NCI-H524 treated with DMSO at 0.1 percent for 48 hours (cell line): Measurements from ENCODE around the gene ETNK2.
"Not testable (repeated sequence)": the region's sequence is repeated elsewhere in the genome, so short reads cannot be mapped to it uniquely, and the experiment has no call there.

Experiments
- DNase-seq: peaks from one replicate; lab custom pipeline; 2025; lab: John Stamatoyannopoulos, UW

The ETNK2 gene

GRCh38 chr1:204098683-204099082 lies 53.2 kb downstream of the ETNK2 start:
- DNase-seq = no peak

GRCh38 chr1:204096931-204097330 lies 54.9 kb downstream of the ETNK2 start:
- no peak for DNase-seq

GRCh38 chr1:204094856-204095634 lies 56.8 kb downstream of the ETNK2 start:
- no peak for DNase-seq

DNA sequence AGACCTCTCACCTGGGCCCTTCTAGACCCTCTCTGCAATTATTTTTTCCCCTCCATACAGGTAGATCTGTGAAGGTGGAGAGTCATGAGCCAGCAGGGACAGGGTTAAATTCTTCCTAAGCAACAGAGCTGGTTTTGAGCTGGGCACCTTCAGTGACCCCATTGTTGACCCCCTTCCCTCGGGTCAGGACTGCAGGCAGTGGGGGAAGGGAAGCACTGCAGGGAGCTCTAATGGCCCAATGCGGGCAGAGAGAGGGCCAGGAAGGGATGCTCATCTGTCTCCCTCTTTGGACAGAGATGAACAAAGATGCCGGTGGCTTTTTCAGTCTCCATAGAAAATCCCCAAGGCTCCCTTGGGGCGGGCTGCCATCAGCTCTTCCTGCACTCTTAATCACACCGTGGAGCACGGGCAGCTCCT lies 57.5 kb downstream of the ETNK2 start:
- no peak for DNase-seq

DNA sequence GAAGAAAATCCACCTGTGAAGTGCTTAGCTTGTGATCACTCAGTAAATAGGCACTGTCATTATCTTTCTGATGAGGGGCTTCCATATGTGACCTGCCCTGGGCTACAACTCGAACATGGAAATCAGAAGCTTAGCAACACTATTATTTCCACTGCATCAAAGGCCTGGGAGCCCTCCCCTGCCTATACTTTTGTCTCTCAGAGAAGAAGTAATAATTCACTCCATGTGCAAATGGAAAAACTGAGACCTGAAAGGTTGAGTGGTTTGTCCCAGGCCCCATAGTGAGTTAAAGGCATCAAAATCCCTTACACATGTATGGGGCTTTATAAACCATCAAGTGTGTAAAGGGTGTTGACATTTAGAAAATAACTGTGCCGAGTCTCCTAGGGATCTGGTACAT lies 58.1 kb downstream of the ETNK2 start:
- no peak for DNase-seq

- DNase-seq = no peak
Measured at GRCh38 chr1:204093421-204093717, 58.5 kb downstream of the ETNK2 start.

- DNase-seq = no peak
Measured at GRCh38 chr1:204092632-204093420, 59.0 kb downstream of the ETNK2 start.

DNA sequence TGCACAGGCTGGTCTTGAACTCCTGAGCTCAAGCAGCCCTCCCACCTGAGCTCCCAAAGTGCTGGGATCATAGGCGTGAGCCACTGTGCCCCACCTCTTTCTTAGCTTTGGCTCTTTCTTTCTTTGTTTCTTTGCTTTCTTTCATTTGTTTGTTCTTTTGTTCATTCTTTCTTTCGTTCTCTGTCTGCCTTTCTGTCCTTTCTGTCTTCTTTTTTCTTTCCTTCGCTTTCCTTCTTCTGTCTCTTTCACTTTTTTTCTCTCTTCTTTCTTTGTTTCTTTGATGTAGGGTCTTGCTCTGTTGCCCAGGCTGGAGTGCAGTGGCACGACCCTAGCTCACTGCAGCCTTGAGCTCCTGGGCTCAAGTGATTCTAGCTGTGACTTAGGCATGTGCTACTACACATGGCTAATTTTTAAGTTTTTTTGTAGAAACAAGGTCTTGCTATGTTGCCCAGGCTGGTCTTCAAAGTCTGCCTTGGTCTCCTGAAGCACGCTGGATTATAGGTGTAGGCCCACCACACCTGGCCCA lies 60.0 kb downstream of the ETNK2 start:
- DNase-seq = no peak

DNA sequence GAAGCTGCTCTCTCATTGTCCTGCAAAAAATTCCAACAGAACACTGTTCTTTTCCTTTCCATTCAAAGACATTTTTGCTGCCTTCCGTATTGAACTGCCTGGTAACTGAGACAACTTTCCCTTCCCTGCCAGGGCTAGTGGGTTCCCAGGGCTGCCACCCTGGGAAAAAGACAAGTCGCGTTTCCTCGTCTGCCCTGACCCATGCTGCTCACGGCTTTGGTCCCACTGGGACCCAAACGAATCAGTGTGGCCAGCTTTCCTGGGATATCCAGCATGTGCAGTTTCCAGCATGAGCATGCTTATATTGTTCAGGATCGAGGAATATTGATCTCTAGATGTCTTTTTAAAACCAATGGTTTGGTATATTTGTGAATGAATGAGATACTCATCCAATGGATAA lies 60.8 kb downstream of the ETNK2 start:
- DNase-seq = no peak

GRCh38 chr1:204090132-204090531 lies 61.7 kb downstream of the ETNK2 start:
- not testable (repeated sequence) for DNase-seq

DNA sequence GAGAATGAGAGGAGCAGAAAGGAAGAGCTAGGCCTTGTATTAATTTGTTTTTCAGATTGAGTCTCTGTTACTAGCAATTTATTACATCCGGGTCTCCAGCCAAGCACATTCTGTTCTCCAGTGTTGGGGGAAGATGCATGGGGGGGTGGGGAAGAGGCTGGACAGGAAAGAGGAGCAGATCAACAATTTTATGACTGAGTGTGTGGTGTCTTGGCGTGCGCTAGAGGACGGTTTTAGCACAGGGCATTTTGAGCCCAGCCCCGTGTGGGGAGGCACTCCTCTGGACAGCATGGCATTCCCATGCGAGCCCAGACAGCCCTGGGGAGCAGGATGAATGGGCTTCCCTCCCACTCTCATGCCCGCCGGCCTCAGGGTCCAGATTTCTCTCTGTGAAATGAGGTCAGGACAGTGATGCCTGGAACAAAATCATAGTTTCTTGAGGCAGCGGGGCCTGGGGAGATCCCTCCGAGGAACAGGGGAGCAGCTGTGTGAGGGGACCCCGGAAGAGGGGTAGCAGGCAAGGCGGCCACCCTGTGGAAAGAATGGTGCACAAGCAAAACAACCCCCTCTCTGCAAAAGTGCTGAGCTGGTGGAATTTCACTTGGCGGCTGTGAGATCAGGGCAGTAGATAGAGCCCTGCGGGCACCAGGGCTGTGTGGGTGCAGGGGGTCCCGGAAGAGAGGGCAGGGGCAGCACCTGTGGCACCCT lies 62.6 kb downstream of the ETNK2 start:
- no peak for DNase-seq

DNA sequence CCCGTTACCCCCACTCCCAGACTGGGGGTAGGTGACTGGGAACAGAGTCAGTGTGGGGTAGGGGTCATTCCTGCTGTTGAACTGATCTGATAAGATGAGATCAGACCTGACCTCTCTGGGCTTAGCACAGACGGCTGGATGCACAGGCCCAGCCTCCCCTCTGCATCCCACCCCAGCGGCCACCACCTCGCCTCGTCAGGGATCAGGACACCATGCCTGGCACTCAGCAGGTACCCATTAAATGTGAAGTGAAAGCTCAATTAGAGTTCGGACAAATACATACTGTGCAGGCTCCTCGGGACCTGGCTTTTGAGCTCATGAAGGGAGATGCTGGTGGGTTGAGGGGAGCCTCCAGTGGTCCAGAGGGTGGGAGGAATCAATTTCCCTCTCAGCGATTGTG lies 63.2 kb downstream of the ETNK2 start:
- no peak for DNase-seq

DNA sequence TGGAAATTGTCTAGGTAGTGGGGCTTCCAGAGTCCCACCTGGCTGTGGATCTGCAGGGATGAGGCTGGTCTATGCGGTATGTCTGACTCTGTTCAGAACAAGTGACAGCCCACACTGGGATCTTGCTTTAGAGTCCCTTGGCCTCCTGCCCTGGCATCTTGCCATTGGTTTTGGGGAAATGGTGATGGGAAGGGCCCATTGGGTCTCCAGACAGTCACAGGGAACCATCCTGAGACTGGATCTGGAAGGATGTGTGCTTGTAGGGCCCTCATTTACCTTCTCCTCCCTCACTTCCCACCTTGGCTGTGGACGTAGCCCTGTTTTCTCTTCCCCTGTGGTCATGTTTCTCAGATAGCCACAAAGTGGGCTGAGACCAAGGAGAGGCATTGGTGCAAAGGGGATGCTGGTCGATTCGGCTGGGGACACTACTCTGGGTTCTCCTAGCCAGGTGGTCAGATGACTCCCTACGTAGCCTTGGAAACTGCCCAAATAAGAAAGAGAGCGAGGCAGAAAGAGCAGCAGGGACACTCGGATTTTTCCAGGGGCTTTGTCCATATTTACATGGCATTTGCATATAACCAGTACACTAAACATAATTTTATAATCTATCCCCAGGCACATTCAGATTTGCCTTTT lies 63.8 kb downstream of the ETNK2 start:
- no peak for DNase-seq

DNA sequence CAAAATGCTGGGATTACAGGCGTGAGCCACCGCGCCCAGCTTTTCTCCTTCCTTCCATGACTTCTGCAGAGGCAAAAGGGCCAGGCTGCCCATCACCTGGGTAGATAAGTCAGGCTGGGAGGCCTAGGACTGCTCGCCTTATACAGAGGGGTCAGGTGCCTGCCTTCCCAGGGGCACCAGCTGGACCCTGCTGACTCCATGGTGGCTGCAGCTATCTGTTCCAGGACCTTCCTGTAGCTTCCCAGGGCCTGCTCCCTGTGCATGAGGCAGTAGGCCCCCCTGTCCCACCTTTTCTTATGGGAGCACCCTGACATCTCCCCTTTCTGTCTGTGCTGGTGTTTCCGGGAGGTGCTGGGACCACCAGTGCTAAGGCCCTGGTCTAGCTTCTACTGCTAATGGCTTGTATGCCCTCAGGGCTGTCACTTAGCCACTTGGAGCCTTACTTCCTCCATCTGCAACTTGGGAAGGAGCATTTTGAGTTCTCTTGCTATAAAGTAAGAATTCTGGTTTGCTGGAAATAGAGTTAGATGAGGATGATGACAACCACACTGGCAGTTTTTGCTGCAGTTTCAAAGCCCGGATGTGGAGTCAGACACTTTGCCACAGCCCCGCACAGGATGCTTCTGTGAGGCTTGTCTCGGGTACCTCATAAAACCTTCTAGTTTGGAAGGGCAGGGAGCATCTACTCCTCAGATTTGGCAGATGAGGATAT lies 64.5 kb downstream of the ETNK2 start:
- DNase-seq = no peak

DNA sequence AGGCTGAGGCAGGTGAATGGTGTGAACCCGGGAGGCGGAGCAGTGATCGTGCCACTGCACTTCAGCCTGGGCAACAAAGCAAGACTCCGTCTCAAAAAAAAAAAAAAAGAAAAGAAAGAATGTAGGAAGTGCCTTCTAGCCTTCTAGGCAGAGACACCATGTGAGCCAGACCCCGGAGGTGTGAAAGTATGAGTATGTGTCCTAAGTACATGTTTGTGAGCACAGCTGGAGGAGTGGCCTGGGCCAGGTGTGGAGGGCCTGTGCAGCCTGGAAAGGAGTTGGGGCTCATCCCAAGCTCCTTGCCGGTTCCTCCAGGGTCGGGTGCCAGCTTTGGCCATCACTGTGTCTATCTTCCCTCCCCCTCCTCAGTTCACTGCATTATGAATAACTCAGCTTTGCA lies 66.0 kb downstream of the ETNK2 start:
- DNase-seq = no peak

DNA sequence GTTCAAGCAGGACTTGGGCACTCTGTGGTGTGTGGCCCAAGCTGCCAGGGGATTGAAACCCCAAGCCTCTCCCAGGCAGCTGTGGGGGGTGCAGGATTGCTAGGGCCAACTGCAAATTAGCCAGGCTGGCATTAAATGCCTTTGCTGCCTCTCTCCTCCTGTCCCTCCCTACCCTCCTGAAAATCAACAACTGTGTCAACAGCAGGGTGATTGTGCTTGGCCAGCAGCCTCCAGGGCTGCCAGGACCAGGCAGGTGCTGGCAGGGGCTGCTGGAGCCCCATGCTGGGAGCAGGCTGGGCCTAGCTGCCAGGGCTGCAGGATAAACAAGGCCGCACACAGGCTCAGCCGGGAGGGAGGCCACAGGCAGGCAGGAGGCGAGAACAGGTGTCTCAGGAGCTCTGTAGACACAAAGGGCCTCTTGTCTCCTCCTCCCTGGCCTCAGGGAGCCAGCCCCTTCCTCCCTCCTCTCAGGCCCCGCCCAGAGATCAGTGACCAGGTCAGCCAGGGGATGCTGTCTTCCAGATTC lies 67.5 kb downstream of the ETNK2 start:
- DNase-seq = no peak

DNA sequence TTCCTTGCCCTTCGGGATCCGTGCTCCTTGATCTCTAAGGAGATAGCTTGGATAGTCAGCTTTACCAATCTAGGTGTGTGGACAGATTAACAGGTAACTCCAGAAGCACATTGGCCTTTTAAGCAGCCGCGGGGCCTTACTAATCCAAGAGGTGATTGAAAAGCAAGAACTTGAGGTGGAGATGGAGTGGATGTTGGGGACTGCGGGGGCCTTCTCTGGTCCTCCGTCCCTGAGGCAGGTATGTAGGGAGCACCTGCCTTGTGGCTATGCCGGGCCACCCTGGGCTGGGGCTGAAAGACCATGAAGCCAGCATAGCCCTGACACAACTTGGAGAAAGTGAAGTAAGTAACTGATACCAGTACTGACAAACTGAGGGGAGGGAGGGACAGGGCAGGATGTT lies 68.4 kb downstream of the ETNK2 start:
- no peak for DNase-seq

DNA sequence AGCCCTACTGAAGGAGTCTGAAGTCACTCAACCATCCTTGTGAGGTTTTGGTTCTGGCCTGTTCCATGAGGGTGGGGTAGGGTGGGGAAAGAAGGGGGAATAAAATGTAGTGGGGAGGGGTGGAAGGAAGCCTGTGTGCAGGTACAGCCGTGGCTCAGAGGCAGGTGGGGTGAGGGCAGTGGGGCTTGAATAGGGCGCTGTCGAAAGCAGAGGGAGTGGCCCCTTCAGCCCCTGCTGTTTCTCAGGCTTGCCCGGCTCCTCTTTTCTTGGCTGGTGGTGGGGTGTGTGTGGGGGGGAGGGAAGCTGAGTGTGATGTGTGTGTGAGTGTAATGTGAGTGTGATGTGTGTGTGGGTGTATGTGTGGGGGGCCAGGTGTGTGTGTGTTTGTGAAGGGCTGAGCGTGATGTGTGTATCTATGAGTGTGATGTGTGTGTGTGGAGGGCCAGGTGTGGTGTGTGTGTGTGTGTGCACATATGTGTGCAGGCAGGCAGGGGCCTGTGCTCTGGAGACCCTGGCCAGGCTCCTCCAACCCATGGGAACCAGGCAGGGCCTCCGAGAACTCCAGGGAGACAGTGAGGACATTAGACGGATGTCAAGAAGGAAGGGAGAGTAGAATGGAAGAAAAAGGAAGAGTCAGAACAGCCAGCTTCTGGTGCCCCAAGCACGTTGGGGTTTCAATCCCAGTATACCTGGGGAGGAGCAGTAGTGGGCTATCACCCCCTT lies 69.9 kb downstream of the ETNK2 start:
- DNase-seq = no peak

DNA sequence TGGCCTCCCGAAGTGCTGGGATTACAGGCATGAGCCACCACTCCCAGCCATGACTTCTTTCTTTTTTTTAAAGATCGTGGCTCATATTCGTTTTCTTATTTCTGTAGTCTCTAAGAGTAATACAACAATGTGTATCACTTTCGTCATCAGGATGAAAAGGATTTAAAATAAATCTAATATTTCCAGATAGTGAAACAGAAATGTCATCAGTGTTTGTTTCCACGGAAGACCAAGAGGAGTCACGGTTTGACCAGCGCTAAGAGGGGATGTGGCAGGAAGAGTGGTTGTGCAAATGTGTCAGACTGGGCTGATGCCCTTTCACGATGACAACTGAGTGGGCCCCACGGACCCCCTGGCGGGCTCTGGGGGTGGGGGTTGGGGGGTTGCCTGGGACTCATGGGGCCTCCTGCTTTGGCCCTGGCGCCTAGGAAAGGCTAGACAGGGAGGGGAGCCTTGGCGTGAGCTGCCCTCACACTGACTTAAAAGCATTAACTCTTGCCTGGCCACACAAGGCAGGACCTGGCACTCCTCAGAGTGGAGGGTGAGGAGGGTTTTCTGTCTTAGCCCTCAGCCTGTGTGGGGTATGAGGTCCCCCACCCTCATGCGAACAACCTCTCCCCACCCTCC lies 70.6 kb downstream of the ETNK2 start:
- DNase-seq = no peak
